Fibroblast of mammary gland (primary cell): ENCODE data around the gene TLR8.

Experiments
- DNase-seq: peaks from one replicate; pipeline ENCODE4 v3.0.0-alpha.2; 2010; ENCODE audit warnings: low read depth
- H3K4me3 ChIP-seq: 2 replicates; pipeline ENCODE4 v1.5.1; 2011; ENCODE audit warnings: low read depth, mild to moderate bottlenecking, low read length, moderate library complexity; ENCODE audit not compliant: control insufficient read depth
- TF ChIP-seq, protein P1 (sequence below): conservative IDR thresholded peaks from 2 replicates; pipeline ENCODE4 v1.5.1; 2011; ENCODE audit warnings: low read depth, low read length, inconsistent platforms; ENCODE audit not compliant: control insufficient read depth, insufficient read depth

TLR8 gene

DNA sequence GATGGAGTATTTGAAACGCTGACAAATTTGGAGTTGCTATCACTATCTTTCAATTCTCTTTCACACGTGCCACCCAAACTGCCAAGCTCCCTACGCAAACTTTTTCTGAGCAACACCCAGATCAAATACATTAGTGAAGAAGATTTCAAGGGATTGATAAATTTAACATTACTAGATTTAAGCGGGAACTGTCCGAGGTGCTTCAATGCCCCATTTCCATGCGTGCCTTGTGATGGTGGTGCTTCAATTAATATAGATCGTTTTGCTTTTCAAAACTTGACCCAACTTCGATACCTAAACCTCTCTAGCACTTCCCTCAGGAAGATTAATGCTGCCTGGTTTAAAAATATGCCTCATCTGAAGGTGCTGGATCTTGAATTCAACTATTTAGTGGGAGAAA is 13.2 kb downstream of the TLR8 start:
- no peak overlapping the region for H3K4me3 ChIP-seq
- no peak for DNase-seq
- TF ChIP-seq, protein P1, sequence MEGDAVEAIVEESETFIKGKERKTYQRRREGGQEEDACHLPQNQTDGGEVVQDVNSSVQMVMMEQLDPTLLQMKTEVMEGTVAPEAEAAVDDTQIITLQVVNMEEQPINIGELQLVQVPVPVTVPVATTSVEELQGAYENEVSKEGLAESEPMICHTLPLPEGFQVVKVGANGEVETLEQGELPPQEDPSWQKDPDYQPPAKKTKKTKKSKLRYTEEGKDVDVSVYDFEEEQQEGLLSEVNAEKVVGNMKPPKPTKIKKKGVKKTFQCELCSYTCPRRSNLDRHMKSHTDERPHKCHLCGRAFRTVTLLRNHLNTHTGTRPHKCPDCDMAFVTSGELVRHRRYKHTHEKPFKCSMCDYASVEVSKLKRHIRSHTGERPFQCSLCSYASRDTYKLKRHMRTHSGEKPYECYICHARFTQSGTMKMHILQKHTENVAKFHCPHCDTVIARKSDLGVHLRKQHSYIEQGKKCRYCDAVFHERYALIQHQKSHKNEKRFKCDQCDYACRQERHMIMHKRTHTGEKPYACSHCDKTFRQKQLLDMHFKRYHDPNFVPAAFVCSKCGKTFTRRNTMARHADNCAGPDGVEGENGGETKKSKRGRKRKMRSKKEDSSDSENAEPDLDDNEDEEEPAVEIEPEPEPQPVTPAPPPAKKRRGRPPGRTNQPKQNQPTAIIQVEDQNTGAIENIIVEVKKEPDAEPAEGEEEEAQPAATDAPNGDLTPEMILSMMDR, result no peak

DNA sequence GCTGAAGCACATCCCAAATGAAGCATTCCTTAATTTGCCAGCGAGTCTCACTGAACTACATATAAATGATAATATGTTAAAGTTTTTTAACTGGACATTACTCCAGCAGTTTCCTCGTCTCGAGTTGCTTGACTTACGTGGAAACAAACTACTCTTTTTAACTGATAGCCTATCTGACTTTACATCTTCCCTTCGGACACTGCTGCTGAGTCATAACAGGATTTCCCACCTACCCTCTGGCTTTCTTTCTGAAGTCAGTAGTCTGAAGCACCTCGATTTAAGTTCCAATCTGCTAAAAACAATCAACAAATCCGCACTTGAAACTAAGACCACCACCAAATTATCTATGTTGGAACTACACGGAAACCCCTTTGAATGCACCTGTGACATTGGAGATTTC is 14.6 kb downstream of the TLR8 start:
- H3K4me3 ChIP-seq, result no peak overlapping the region
- TF ChIP-seq, protein P1, result no peak
- DNase-seq, result no peak

DNA sequence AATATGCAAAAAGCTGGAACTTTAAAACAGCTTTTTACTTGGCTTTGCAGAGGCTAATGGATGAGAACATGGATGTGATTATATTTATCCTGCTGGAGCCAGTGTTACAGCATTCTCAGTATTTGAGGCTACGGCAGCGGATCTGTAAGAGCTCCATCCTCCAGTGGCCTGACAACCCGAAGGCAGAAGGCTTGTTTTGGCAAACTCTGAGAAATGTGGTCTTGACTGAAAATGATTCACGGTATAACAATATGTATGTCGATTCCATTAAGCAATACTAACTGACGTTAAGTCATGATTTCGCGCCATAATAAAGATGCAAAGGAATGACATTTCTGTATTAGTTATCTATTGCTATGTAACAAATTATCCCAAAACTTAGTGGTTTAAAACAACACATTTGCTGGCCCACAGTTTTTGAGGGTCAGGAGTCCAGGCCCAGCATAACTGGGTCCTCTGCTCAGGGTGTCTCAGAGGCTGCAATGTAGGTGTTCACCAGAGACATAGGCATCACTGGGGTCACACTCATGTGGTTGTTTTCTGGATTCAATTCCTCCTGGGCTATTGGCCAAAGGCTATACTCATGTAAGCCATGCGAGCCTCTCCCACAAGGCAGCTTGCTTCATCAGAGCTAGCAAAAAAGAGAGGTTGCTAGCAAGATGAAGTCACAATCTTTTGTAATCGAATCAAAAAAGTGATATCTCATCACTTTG is 15.6 kb downstream of the TLR8 start:
- no peak overlapping the region for H3K4me3 ChIP-seq
- peak; percentile 68 for DNase-seq
- TF ChIP-seq, protein P1, result no peak

DNA sequence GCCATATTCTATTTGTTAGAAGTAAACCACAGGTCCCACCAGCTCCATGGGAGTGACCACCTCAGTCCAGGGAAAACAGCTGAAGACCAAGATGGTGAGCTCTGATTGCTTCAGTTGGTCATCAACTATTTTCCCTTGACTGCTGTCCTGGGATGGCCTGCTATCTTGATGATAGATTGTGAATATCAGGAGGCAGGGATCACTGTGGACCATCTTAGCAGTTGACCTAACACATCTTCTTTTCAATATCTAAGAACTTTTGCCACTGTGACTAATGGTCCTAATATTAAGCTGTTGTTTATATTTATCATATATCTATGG is 16.1 kb downstream of the TLR8 start:
- no peak overlapping the region for H3K4me3 ChIP-seq
- TF ChIP-seq, protein P1, result no peak
- no peak for DNase-seq

DNA sequence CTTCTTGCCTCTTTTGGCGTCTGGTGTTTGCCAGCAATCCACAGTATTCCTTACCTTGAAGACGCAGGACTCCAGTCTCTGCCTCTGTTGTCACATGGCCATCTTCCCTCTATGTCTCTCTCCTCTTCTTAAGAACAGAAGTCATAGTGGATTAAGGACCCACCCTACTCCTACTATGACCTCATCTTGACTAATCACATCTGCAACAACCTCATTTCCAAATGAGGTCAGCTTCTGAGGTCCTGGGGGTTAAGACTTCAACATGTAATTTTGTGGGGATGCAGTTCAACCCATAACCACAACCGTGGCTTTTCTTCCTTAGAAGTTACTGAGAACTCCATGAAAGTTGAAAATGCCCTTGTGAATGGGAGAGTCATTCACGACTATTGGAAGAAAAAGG is 23.3 kb downstream of the TLR8 start:
- DNase-seq, result peak; percentile 70
- no peak overlapping the region for H3K4me3 ChIP-seq
- TF ChIP-seq, protein P1, result no peak

DNA sequence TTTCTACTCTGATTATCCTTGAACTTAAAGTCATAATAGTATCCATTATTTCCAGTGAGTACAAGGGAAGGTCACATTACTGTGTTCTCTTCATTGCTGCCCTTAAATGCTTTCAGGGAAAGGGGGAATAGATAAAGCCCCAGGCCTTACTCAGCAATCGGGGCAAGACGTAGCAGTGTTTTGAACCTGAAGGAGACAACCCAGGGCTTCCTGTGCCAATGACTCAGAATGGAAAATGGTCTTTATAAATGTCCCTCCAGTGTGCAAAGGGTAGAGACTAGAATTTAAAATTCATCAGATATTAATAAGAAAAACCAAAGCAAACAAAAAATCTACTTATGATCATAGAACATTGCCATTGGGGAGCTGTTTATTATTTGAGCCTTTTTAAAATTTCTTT is 23.7 kb downstream of the TLR8 start:
- no peak for DNase-seq
- TF ChIP-seq, protein P1, result no peak
- no peak overlapping the region for H3K4me3 ChIP-seq

DNA sequence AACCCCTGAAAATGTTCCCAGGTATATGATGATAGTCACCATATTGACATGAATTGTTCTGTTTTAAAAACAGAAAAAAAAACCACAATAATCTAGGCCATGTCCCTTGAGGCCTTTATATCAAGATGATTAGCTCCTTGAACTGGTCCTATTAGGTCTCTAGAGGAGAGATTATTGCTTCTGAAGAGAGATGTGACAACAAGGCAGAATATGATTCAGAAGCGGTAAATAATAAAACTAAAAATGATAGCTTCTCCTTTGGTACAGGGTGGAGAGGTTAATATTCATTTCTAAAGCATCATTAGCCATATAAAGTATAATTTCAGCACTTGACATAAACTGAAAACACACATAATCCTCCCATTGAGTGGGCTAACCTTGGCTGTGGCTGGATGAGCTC is 25.8 kb downstream of the TLR8 start:
- no peak overlapping the region for H3K4me3 ChIP-seq
- DNase-seq, result no peak
- TF ChIP-seq, protein P1, result no peak
